Measurements from ENCODE around the gene ARF3. TPM values are rescaled to one million over a fixed set of nuclear protein-coding genes. Genes with fewer than 3 reads are reported as not detected.

ARF3 gene
- total and polyA plus RNA-seq, 2 of the 13 experiments (the other 11 are each of a cell fraction or from before 2014, with no cell fraction given): 53.8 to 57.9 TPM

DNA sequence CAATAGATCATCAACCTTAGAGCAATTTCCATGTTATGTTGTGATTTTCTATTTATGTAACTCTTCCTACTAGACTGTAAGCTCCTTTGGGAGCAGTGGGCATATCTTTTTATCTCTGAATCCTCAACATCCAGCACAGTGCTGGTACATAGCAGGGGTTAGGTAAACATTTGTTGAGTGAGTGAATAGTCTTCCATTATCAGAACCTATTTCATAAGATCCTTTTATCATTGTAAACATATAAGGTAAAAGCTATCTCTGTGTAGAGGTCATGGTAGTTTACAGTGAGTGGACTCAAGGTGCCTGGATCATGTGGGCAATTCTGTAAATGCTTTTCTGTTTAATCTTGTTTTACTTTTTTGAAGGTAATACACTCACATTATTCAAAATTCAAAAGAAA lies 47.1 kb downstream of the ARF3 start (continued):
- TF ChIP-seq, protein P1, sequence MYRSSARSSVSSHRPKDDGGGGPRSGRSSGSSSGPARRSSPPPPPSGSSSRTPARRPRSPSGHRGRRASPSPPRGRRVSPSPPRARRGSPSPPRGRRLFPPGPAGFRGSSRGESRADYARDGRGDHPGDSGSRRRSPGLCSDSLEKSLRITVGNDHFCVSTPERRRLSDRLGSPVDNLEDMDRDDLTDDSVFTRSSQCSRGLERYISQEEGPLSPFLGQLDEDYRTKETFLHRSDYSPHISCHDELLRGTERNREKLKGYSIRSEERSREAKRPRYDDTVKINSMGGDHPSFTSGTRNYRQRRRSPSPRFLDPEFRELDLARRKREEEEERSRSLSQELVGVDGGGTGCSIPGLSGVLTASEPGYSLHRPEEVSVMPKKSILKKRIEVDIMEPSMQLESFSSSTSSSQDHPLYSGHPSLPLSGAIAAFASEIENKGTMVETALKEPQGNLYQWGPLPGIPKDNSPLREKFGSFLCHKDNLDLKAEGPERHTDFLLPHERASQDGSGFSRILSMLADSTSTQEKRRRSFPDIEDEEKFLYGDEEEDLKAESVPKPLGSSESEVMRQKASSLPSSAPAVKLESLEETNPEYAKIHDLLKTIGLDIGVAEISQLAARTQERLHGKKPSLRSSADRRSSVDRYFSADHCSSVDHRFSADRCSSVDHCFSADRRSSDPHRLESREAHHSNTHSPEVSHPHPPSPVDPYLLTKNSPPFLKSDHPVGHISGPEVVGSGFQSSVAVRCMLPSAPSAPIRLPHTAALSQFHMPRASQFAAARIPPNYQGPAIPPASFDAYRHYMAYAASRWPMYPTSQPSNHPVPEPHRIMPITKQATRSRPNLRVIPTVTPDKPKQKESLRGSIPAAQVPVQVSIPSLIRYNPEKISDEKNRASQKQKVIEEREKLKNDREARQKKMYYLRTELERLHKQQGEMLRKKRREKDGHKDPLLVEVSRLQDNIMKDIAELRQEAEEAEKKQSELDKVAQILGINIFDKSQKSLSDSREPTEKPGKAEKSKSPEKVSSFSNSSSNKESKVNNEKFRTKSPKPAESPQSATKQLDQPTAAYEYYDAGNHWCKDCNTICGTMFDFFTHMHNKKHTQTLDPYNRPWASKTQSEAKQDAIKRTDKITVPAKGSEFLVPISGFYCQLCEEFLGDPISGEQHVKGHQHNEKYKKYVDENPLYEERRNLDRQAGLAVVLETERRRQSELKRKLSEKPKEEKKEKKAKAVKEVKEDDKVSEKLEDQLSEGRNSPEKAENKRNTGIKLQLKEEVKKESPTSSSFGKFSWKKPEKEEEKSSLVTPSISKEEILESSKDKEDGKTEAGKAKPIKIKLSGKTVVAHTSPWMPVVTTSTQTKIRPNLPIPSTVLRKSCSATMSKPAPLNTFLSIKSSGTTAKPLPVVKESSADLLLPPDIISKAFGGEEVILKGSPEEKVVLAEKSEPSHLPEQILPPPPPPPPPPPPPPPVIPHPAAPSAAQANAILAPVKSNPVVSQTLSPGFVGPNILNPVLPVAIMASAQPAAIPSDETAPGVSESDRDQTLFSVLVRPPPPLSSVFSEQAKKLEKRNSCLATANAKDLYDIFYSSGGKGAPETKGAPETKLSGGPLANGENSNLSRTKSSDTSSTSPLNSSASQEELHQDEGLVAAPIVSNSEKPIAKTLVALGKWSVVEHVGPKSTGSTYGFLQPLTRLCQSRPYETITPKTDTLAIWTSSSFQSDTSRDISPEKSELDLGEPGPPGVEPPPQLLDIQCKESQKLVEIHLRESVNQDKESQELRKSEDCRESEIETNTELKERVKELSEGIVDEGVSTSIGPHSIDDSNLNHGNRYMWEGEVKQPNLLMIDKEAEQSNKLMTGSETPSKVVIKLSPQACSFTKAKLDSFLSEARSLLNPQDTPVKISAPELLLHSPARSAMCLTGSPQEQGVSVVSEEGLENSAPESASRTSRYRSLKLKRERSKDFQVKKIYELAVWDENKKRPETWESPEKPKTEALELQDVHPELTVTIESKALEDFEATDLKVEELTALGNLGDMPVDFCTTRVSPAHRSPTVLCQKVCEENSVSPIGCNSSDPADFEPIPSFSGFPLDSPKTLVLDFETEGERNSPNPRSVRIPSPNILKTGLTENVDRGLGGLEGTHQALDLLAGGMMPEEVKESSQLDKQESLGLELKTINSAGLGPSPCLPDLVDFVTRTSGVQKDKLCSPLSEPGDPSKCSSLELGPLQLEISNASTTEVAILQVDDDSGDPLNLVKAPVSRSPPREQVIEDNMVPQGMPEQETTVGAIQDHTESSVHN (CRISPR knock-in tag; IDR thresholded peaks at IDR 0.05): no peak
- TF ChIP-seq ZFP41 (CRISPR knock-in tag; IDR thresholded peaks at IDR 0.05; ENCODE audit: borderline replicate concordance) (no peak), NBN (conservative IDR thresholded peaks at IDR 0.05) (no peak), HDAC1 (CRISPR knock-in tag; IDR thresholded peaks at IDR 0.05) (peak; percentile 95), AKAP8 (CRISPR knock-in tag; IDR thresholded peaks at IDR 0.05) (peak; percentile 69; the same call in 1 of the 2 replicates), CERS6 (CRISPR knock-in tag; IDR thresholded peaks at IDR 0.05) (no peak), HMG20A (CRISPR knock-in tag; IDR thresholded peaks at IDR 0.05; ENCODE audit: borderline replicate concordance) (peak; percentile 100), NR3C1 (CRISPR knock-in tag; IDR thresholded peaks at IDR 0.05) (no peak), GLMP (CRISPR knock-in tag; IDR thresholded peaks at IDR 0.05; ENCODE audit: borderline replicate concordance) (no peak), ZNF670 (CRISPR knock-in tag; IDR thresholded peaks at IDR 0.05; ENCODE audit: borderline replicate concordance) (no peak), MXI1 (IDR thresholded peaks at IDR 0.05; ENCODE audit: borderline replicate concordance, low read depth, low read length) (no peak), TFDP1 (CRISPR knock-in tag; IDR thresholded peaks at IDR 0.05; ENCODE audit: borderline replicate concordance) (peak; percentile 28; the same call in 1 of the 2 replicates), SNAI1 (CRISPR knock-in tag; IDR thresholded peaks at IDR 0.05; ENCODE audit: borderline replicate concordance) (no peak), ZBTB26 (CRISPR knock-in tag; IDR thresholded peaks at IDR 0.05; ENCODE audit: borderline replicate concordance) (no peak), BORCS8-MEF2B (CRISPR knock-in tag; IDR thresholded peaks at IDR 0.05) (no peak), ZNF451 (CRISPR knock-in tag; IDR thresholded peaks at IDR 0.05) (no peak)

Measured in HepG2 (cell line).